A673 (cell line): ENCODE measurements around the gene CMPK2. TPM values are rescaled to one million over a fixed set of nuclear protein-coding genes. Genes with fewer than 3 reads are reported as not detected.

Experiments
- BruUV-seq: library from RNA; stranded (reverse); fragments of 400-500 nt; replicated peaks from 2 replicates; lab custom pipeline; 2021; lab: Mats Ljungman, UMichigan
- CTCF ChIA-PET: fragments of 300-600 bp; sonication (Branson Sonifier 250); formaldehyde crosslinking; loops from one replicate; lab custom pipeline; 2022; ENCODE audit warnings: antibody characterized with exemption; lab: Charles Lee
- POLR2A ChIA-PET: fragments of 300-600 bp; sonication (Branson Sonifier 250); formaldehyde crosslinking; loops from one replicate; lab custom pipeline; 2022; ENCODE audit warnings: antibody characterized with exemption; ENCODE audit not compliant: low non-redundant PET; lab: Charles Lee
- DNase-seq: peaks from one replicate; pipeline ENCODE4 v3.0.0-alpha.2; 2015; ENCODE audit warnings: low spot score
- H3K27ac ChIP-seq: fragments of 200-600 bp; sonication (generic); 2 replicates; pipeline ENCODE4 v1.5.1; 2016; ENCODE audit warnings: mixed run types, low read depth, mild to moderate bottlenecking, mixed read lengths, antibody characterized with exemption, low read length; ENCODE audit not compliant: poor library complexity, severe bottlenecking
- H3K27me3 ChIP-seq: fragments of 200-600 bp; sonication (generic); replicated peaks from 2 replicates; pipeline ENCODE4 v1.6.1; 2017; ENCODE audit warnings: mixed run types, low read depth, mild to moderate bottlenecking, mixed read lengths, antibody characterized with exemption, low read length; ENCODE audit not compliant: insufficient read depth, poor library complexity
- H3K36me3 ChIP-seq: fragments of 200-600 bp; sonication (generic); 2 replicates; pipeline ENCODE4 v1.6.1; 2016; ENCODE audit warnings: mixed run types, mild to moderate bottlenecking, mixed read lengths, antibody characterized with exemption, low read length; ENCODE audit not compliant: insufficient read depth, poor library complexity, severe bottlenecking
- H3K4me1 ChIP-seq: fragments of 200-600 bp; sonication (generic); 2 replicates; pipeline ENCODE4 v1.6.1; 2017; ENCODE audit warnings: mixed run types, mild to moderate bottlenecking, mixed read lengths, antibody characterized with exemption, low read length; ENCODE audit not compliant: insufficient read depth, poor library complexity, severe bottlenecking
- H3K4me3 ChIP-seq: fragments of 200-600 bp; sonication (generic); 2 replicates; pipeline ENCODE4 v1.5.1; 2016; ENCODE audit warnings: low read depth, mixed run types, mild to moderate bottlenecking, mixed read lengths, low read length; ENCODE audit not compliant: poor library complexity, severe bottlenecking
- H3K9me3 ChIP-seq: fragments of 200-600 bp; sonication (generic); 2 replicates; pipeline ENCODE4 v1.6.1; 2016; ENCODE audit warnings: mixed run types, low read depth, mild to moderate bottlenecking, mixed read lengths, antibody characterized with exemption, low read length; ENCODE audit not compliant: poor library complexity, severe bottlenecking
- EZH2 ChIP-seq: fragments of 200-600 bp; sonication (generic); IDR thresholded peaks from 2 replicates; pipeline ENCODE4 v1.6.1; 2017; ENCODE audit warnings: borderline replicate concordance, low read depth, mild to moderate bottlenecking, mixed read lengths, antibody characterized with exemption, low read length; ENCODE audit not compliant: poor library complexity, severe bottlenecking
- intact Hi-C: fragments of 100-400 bp; cut with micrococcal nuclease; formaldehyde crosslinking; loops from one replicate; pipeline ENCODE4 v1.10.0; 2022; ENCODE audit not compliant: unreplicated experiment
- total RNA-seq: library from RNA; stranded (reverse); gene quantifications from 2 replicates; pipeline ENCODE4 v1.2.3, GENCODE V29; 2021
- TF ChIP-seq, protein P1 (sequence below): fragments of 300-800, 200-600 bp; sonication (generic); conservative IDR thresholded peaks from 2 replicates; pipeline ENCODE4 v1.5.1; 2017; ENCODE audit warnings: low read depth, mild to moderate bottlenecking, antibody characterized with exemption, low read length, moderate library complexity, mixed read lengths

CMPK2 gene
- total RNA-seq, 1 experiment from 2014 or later: 4.6 TPM

GRCh38 chr2:6893876-6894482 lies 28.3 kb upstream of the CMPK2 start:
- Histone ChIP-seq H3K4me3 (no peak overlapping the region), H3K4me1 (no peaks in the 10 kb centered on the region), H3K9me3 (no peaks in the 10 kb centered on the region), H3K36me3 (no peaks in the 10 kb centered on the region), H3K27me3 (no peaks in the 10 kb centered on the region), H3K27ac (no peak overlapping the region)
- no TSS peak for BruUV-seq
- TF ChIP-seq, protein P1, sequence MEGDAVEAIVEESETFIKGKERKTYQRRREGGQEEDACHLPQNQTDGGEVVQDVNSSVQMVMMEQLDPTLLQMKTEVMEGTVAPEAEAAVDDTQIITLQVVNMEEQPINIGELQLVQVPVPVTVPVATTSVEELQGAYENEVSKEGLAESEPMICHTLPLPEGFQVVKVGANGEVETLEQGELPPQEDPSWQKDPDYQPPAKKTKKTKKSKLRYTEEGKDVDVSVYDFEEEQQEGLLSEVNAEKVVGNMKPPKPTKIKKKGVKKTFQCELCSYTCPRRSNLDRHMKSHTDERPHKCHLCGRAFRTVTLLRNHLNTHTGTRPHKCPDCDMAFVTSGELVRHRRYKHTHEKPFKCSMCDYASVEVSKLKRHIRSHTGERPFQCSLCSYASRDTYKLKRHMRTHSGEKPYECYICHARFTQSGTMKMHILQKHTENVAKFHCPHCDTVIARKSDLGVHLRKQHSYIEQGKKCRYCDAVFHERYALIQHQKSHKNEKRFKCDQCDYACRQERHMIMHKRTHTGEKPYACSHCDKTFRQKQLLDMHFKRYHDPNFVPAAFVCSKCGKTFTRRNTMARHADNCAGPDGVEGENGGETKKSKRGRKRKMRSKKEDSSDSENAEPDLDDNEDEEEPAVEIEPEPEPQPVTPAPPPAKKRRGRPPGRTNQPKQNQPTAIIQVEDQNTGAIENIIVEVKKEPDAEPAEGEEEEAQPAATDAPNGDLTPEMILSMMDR: no peak
- TF ChIP-seq EZH2: no peak
- POLR2A ChIA-PET: no interaction called here
- DNase-seq: no peak
- intact Hi-C loops: no loop called here
- CTCF ChIA-PET: interaction anchor here (0.8 kb wide), 1 partner anchor 22 kb away, joined by 4 read pairs; no protein-coding TSS in a partner anchor

DNA sequence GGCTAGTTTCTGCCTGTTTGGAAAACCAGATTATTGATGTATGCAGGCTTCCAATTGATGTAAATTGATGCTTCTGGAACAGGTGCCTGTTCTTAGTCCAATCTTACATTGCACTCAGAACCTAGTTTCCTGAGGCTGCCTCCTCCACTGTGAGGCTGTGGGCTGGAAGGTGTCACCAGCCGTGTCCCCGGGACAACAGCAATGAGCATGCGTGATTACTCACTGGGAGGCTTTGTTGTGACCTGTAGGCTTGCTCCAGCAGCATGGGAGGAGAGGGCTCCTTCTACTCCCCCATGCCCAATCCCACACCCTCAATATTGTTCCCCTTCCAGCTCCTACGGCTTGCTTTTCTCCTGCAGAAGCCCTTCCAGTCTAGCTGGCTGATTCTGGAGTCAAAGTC lies 23.0 kb upstream of the CMPK2 start:
- TF ChIP-seq, protein P1: no peak
- no peak for TF ChIP-seq EZH2
- POLR2A ChIA-PET: no interaction called here
- BruUV-seq: no TSS peak
- intact Hi-C loops: no loop called here
- DNase-seq: no peak
- no peak overlapping the region for H3K27ac ChIP-seq
- H3K4me3 ChIP-seq: no peak overlapping the region
- no peaks in the 10 kb centered on the region for H3K9me3 ChIP-seq
- H3K27me3 ChIP-seq: no peaks in the 10 kb centered on the region
- no peaks in the 10 kb centered on the region for H3K36me3 ChIP-seq
- CTCF ChIA-PET: no interaction called here
- H3K4me1 ChIP-seq: peaks cover 2% of the 10 kb centered on the region

DNA sequence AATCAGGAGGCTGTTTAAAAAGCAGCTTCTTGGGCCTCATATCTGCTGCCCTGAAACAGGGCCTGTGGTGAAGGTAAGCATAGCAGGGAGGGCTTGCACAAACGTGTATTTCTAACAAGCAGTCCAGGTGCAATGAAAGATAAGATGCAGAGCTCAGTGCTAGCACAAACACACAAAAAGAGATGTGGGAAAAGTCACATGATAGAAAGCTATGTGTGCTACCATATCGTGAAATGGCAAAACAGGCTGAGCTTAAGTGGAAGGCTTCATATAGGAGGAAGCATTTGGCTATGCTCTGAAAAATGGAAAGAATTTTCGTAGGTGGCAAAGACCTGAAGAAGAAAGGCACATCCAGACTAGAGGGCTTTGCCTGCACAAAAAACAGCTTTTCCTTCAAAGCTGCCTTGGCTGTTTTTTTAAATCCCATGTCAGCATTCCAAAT lies 22.1 kb upstream of the CMPK2 start:
- ChIA-PET POLR2A (interaction anchor here (0.6 kb wide), 1 partner anchor 241 kb away, joined by 5 read pairs; no protein-coding TSS in a partner anchor), CTCF (no interaction called here)
- no peak for DNase-seq
- no TSS peak for BruUV-seq
- Histone ChIP-seq H3K4me1 (peaks cover 4% of the 10 kb centered on the region), H3K27me3 (no peaks in the 10 kb centered on the region), H3K9me3 (no peaks in the 10 kb centered on the region), H3K36me3 (no peaks in the 10 kb centered on the region), H3K27ac (no peak overlapping the region), H3K4me3 (no peak overlapping the region)
- TF ChIP-seq EZH2: no peak
- TF ChIP-seq, protein P1: no peak
- intact Hi-C loops: no loop called here
